HG02571 (cell line): ENCODE results near the gene WDR86.

Experiments
- ATAC-seq: cut with Tn5 transposase; IDR thresholded peaks from one replicate; pipeline ENCODE4 v1.9.1; 2021; ENCODE audit warnings: mild to moderate bottlenecking, moderate library complexity; ENCODE audit not compliant: unreplicated experiment

The WDR86 gene

DNA sequence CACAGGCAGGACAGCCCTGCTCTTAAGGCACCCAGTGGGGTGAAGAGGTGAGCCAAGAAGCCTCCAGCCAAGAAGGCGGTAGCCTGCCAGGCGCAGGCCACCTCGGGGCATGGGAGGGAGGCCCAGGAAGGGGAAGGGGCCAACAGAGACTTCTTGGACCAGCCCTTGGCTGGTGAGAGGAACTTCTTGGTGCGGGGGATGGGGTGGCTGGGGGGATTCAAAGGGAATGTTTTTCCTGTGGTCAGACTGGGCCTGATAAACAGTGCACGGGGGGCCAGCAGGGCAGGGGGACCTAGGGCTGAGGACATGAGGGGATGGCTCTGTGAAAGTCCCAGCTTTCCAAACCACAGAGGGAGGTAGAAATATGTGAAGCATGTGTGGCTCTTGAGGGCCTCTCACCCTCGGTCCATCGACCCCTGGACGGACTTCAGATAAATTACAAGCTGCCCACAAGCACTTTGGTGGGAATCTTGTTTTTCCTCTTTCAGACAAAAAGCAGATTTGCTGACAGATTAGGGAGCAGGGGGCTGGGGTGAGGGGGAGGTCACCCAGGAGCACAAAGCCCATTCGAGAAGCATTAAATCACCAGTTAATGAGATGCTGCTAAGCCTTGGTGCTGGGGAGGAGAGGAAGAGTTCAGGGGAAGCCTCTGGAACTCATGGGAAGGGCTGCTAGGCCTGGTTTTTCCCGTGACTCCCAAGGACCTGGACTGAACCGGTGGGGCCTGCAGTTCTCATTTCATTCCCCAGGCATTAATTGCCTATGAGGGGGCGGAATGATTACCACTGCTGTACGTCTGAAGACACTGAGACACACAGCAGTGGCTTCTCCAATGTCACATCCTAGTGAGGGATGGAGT lies 18.8 kb upstream of the WDR86 start:
- no peak for ATAC-seq

DNA sequence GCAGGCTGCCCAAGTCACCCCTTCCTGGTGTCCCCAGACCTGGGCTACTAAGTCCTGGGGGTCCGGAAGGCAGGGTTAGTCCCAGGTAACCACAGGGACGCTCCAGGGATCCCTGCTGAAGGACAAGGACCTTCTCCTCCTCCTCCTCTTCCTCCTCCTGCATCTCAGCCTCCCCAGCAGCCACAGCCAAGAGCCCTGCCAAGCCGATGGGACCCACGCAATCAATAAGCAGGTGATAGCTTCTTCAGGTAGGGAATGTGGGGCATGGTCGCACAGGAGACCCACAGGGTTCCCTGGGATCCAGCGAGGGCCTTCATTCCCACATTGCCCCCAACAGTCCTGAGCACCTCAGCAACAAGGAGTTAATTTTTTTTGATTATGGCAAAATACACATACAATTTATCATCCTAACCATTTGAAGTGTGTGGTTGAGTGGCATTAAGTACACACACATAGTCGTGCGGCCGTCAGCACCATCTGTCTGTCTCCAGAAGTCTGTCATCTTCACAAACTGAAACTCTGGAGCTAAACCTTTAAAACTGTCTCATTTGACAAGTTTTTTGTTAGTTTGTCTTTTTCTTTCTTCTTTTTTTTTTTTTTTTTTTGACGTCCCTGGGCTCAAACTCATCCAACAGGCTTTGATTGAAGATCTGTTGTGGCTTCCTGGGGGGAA lies 18.0 kb upstream of the WDR86 start:
- no peak for ATAC-seq

DNA sequence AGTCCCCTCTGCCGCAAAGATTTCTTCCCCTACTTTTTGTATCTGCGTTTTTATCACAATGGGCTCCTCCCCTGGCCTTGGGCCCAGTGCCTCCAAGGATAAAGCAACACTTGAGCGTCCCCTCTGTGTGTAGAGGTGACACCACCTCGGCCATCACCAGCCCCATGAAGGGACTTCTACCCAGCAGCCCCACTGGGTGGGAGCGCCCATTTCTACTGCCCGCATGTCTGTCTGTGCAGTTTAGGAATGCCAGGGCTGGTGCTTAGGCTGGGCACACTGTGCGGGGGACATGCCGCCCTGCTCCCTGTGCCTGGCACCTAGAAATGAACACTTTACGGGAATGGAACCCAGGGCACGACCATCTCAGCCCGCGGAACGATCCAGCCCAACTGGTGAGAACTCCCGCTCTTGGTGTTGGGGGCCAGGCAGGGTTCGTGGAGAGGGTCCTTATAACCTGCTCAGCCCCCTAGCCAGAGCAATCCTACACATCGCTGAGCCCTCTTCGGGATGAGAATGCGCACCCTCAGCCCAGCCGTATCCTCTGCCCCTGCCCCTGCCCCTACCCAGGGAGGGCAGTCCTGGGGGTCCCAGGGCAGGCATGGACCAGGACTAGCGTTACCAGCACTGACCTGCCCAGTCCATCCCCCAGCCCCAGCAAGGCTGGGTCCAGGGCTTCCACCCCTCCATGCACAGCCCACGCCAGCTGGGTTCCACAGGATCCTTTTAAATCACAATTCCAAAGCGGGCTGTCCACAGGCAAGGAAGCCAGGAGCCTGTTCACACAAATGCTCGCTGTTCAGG lies 17.3 kb upstream of the WDR86 start:
- no peak for ATAC-seq

DNA sequence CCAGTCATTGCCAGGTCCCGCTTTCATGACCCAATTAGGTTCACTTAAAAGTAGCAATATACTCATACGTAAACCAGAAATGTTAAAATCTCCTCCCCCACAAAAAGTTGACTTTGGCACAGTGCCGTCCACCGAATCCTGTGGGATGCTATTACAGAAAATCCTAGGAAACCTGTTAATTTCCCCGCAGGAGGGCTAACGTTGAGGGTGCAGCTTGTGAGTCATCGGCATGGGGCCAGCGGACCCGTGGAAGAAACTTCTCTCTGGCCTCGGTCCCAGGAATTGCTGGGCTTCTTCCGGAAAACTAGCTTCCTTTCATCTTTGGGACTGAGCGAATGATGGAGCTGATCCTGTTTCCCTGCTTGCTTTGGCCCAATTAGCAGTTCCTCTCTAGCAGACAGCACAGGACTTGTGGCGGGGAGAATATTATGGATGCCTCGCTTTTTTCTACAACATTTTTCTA lies 16.6 kb upstream of the WDR86 start:
- ATAC-seq: no peak

DNA sequence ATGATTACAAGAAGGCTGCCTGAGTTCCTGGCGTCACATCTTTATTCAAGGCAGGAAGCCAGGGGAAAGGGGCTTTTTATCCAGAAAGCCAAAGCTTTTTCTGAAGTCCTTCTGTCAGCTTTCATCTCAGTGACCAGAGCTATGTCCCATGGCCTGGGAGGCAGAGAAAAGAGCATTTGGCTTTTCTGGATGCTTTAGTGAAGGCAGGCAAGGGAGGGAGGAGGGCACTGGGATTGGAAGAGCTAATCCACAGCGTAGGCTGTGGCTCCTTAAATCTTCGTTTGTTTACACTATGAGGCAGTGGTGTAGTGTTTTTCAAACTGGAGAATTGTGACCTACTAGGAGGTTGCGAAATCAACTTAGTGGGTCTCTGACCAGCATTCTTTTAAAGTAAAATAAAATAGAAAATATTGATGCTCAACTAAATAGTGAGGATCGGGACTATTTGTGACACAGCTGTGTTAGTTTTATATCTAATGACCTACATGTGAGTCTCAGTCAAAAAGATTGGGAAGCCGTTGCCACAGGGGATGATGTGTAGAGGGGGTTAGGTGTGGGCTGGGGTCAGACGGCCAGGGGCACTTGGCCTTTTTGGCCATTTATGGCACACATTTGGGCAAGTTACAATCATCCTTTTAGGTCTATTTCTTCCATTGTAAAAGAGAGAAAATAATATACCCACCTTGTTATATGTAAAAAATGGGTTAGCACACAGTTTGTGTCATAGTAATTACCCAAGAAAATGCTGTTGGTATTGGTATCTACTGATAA lies 16.0 kb upstream of the WDR86 start:
- no peak for ATAC-seq

DNA sequence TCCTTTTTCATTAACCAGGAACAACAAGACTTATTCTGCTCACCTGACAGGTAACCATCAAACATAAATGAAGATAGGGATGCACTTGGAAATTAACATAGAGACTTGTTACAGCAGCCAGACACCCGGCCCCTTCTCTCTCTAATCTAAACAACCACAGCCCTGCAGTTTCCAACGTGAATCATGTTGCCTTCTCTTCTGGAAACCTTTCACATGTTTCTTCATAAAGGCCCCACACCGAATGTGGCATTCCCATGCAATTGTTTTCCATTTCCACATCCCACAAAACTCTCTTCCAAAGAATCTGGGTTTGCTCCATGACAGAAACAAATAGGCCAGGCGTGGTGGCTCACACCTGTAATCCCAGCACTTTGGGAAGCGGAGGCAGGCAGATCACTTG lies 15.0 kb upstream of the WDR86 start:
- ATAC-seq: no peak

DNA sequence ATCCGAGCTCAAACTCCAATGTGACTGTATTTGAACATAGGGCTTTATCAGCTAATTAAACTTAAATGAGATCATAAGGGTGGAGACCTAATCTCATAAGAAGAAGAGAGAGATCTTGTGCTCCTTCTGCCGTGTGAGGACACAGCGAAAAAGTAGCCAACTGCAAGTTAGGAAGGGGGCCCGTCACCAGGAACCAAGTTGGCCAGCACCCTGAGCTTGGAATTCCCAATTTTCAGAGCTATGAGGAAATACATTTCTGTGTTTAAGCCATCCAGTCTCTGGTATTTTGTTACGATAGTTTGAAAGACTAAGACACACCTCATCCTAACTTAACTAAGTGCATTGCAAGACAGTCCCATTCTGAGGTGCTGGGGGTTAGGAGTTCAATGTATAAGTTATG lies 14.1 kb upstream of the WDR86 start:
- ATAC-seq: no peak

DNA sequence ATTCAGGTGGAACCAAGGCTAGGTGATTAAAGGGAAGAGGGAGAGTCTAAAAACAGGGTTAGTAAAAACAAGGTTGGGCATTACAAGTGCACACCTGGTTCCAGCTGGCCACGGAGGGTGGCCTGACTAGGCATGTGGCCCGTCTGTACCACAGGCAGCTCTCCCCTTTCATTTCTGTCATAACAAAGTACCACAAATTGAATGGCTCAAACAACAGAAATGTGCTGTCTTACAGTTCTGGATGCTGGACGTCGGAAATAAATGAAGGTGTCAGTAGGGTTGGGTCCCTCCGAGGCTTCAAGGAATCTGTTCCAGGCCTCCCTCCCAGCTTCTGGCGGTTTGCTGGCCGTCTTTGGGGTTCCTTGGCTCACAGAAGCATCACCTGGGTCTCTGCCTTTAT lies 13.4 kb upstream of the WDR86 start:
- ATAC-seq: no peak

DNA sequence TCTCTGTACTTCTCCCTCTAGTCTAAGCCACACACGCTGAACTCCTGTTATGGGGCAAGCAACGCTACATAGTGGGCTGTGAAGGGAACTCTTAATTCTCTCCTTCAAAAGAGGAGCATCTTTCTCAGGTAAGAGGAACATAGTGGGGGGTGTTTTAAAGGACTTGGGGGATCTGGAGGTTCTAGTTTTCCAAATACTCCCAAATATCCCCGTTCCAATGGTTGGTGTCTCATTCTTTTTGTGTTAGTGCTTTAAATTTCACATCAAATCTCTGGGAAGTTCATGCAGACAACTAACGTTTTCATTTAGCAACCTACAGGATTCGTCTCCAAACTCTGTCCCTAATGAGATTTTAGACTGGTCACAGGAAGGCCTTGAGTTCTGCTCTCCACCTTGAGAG lies 12.4 kb upstream of the WDR86 start:
- no peak for ATAC-seq

DNA sequence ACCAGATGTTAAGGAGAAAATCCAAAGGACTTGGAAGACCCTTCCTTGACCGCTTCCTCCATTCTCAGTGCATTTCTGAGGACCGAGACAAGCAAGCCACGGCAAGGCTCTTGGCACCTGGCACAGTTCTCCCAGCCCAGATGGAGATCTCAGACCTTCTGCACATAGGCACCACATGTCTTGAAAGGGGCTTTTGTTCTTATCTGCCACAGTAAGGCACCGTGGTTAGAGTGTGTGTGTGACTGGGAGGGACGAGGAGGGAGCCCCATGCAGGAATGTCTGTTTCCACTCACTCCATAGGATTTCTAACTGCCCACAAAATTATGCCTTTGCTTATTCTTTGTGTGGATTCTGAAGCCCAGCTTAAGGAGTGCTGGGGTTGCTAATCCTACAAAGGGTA lies 10.3 kb upstream of the WDR86 start:
- no peak for ATAC-seq

DNA sequence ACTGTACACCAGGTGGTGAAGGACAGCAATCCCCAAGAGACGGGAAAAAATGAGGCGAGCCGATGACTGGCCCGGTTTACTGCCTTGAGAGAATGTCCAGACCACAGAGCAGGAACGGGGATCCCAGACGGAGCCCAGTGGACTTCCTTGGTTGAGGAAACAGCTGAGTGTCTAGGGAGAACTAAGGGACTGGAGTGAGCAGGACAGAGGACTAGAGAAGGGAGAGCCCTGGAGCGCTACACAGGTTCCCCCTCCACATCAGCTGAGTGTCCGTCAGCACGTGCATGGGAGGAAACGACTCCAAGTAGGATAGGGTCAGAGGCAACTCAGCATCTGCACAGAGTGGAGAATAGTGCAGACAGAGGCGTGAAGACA lies 7.1 kb upstream of the WDR86 start:
- no peak for ATAC-seq

DNA sequence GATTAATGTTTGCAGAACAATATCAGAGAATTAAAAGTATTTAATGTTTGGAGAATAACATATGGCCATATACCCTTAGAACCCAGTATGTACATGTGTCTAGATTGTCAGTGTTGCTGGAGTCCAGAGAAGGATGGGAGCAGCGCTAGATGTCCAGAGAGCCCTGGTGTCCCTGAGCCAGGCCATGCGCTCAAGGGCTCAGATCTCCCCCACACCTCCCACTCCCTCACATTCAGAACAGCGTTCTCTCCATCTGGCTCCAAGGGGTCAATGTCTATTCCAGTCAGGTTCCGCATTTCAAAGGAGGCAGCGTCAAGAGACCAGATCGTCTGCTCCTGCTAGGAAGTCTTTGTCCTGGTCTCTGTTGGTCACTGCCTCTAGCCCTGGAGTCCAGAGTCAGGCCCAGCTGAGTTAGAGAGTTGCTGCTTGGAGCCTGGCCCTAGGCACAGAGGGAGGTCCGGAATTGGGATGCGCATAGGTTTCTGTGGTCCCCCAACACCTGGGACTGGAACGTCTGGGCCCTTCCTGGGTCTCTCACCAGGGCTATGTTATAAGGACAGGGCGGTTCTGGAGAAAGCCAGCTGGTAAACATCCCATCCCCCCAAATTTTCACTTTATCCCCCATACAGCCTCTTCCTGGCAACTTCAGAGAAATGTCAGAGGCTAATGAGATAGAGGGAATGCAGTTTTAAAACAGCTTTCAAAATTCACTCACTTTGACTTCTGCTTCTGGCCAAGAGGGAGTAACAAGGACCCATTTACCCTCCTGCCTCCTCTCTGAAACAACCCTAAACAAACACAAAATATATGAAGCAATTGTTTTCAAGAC lies 6.5 kb upstream of the WDR86 start:
- ATAC-seq: no peak

DNA sequence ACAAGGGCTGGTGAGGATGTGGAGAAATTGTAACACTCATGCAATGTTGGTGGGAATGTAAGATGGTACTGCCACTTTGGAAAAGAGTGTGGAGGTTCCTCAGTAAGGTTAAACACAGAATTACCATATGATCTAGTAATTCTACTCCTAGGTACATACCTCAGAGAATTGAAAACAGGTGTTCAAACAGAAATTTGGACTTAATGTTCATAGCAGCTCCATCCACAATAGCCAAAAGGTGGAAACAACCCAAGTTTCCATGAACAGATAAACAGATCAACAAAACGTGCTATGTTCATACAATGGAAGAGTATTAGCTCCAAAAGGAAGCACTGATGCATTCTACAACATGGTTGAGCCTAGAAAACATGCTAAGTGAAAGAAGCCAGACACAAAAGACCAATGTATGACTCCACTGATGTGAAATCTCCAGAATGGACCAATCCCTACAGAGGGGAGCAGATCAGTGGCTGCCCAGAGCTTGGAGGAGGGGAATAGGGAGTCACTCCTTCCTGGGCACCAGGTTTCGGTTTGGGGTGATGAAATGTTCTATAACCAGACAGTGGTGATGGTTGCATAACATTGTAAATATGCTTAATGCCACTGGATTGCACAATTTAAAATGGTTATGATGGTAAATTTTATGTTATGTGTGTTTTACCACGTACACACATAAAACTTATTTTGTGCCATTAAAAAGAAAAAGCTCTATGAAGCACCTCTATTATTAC lies 5.7 kb upstream of the WDR86 start:
- ATAC-seq: no peak

DNA sequence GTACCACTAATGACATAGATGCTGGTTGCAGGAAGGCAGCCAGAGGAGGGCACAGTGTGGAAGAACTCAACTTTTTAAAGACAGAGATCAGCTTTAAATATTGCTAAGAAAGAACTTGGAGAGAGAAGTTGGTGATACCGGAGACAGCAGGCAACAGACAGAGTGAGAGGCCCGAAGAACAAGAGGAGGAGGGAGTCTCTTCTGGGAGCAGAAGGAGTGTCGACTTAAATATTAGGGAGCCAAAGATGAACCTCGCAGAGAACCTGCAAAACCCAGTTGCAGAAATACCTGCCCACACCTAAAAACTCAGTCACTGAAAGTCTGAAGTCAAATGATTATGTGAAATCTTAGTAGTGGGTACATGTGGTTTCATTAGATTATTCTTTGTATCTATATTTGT lies 3.4 kb upstream of the WDR86 start:
- ATAC-seq: no peak

DNA sequence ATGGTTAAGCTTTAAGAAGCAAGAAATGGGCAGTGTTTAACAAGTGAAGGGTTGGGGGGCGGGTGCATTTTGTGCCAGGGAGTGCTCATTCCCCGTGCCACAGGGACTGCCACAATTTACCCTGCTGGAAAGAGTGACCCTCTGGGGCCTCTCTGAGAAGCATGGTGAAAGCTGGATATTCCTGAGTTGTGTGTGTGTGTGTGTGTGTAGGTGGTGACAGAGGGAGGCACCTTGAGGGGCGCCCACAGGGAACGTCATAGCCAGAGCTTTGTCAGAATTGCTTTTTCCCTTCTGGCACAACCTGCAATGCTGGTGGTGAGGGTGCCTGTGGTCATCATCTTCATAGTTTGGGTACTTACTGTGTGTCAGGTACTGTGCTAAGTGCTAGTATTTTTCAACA lies 2.5 kb upstream of the WDR86 start:
- no peak for ATAC-seq

DNA sequence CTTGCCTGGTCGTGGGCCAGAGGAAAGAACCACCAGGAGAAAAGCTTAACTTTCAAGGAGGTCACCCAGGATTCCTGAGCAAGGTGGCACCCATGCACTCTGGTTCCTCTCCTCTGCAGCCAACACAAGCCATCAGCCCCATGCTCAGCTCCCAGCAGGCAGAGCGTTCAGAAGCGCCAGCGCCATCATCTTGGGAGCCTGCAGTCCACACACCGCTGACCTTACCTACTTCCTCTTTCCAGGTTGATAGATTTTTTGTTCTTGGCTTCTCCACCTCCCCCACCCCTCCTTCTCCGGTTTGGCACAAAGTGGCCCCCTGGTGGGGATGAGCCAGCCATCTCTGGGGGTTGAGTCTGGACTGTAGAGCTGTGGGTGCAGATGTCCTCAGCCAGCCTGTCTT lies 1.7 kb upstream of the WDR86 start:
- ATAC-seq: no peak

DNA sequence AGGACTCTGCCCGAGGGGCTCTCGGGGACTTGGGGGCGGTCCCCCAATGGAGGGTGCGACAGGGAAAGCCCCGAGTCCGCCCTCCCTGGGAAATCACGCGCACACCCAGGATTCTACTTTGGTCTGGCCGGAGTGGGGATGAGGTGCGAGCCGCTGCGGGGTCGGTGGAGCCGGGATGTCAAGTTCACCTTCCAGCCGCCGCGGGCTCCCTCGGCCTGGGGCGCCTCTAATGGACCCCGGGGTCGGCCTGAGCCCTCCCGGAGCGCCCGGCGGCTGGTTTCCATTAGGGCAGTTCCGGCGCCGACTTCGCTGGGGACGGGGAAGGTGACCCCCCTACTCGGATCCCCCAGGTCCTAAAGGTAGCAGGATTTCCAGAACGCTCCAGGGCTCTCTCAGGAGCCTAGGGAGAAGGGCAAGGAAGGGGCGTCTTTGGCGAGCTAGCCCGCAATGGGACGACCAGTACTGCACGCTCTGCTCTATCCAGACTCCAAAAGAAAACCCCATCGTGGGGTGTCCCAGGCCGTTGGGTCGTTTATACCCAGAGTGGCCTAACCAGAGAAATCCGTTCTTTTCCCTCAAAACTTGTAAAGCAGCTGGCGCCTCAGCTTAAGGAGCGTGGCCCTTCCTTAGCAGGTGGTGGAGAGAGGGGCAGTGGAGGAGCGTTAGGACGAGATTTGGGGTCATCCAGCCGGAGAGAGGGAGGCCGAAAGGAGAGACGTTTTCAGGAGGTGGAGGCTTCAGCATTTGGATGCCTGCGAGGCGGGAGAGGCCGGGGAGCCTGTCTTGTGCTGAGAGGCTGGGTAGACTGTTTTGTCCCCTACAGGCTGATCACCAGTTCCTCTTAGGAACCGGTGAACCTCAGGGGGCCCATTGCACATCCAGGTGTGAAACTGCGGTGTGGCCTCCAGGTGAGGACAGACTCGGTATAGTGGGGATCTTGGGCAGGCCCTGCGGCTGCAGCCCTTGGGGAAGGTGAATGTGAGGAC lies 860 bp upstream of the WDR86 start:
- no peak for ATAC-seq
